PFSK-1 (cell line): ENCODE data around the gene MLPH.

Experiments used
- FOXP2 ChIP-seq: optimal IDR thresholded peaks from 2 replicates; pipeline ENCODE3; 2011; ENCODE audit warnings: borderline replicate concordance, control low read depth, inconsistent platforms; ENCODE audit not compliant: insufficient read depth; ENCODE audit errors: extremely low read length, extremely low read depth
- POLR2AphosphoS5 ChIP-seq: IDR thresholded peaks from 2 replicates; pipeline ENCODE4 v1.6.1; 2012; ENCODE audit warnings: low read depth, mild to moderate bottlenecking, control low read depth, low read length, moderate library complexity
- SIN3A ChIP-seq: IDR thresholded peaks from 2 replicates; pipeline ENCODE4 v1.6.1; 2012; ENCODE audit warnings: mild to moderate bottlenecking, low read length, moderate library complexity, borderline replicate concordance; ENCODE audit not compliant: insufficient read depth
- TAF1 ChIP-seq: IDR thresholded peaks from 2 replicates; pipeline ENCODE4 v1.6.1; 2012; ENCODE audit warnings: low read length, control low read depth, borderline replicate concordance; ENCODE audit not compliant: insufficient read depth
- TF ChIP-seq, protein P1 (sequence below), 2 experiments: IDR thresholded peaks; 2 replicates each; pipeline versions ENCODE4 v1.6.1 to v1.8.0; 2011 to 2012; ENCODE audit warnings: low read depth in 2 of 2, low read length in 2 of 2, control low read depth in 1 of 2, inconsistent platforms in 1 of 2, mild to moderate bottlenecking in 1 of 2, moderate library complexity in 1 of 2; ENCODE audit not compliant: insufficient read depth in 1 of 2

The MLPH gene

DNA sequence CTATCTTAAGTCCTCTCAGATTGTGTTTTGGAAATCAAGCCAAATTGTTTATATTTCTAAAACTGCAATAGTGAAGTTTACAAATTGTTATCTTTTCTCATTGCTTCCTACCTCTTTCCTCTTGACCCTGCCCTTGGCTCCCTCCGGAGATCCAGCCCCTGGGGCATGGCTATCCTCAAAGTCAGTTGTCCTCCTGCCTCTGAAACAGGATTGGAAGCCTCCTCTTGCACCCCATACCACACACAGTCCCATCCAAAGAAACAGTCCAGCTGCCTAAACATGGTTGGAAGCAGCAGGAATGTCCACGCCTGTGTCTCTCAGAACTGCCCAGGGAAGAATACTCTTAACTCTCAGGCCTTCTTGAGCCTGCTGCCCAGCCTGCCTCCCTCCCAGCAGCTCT lies 43.0 kb upstream of the MLPH start:
- TF ChIP-seq SIN3A (no peak), FOXP2 (no peak), TAF1 (no peak), POLR2AphosphoS5 (no peak)
- TF ChIP-seq, protein P1, sequence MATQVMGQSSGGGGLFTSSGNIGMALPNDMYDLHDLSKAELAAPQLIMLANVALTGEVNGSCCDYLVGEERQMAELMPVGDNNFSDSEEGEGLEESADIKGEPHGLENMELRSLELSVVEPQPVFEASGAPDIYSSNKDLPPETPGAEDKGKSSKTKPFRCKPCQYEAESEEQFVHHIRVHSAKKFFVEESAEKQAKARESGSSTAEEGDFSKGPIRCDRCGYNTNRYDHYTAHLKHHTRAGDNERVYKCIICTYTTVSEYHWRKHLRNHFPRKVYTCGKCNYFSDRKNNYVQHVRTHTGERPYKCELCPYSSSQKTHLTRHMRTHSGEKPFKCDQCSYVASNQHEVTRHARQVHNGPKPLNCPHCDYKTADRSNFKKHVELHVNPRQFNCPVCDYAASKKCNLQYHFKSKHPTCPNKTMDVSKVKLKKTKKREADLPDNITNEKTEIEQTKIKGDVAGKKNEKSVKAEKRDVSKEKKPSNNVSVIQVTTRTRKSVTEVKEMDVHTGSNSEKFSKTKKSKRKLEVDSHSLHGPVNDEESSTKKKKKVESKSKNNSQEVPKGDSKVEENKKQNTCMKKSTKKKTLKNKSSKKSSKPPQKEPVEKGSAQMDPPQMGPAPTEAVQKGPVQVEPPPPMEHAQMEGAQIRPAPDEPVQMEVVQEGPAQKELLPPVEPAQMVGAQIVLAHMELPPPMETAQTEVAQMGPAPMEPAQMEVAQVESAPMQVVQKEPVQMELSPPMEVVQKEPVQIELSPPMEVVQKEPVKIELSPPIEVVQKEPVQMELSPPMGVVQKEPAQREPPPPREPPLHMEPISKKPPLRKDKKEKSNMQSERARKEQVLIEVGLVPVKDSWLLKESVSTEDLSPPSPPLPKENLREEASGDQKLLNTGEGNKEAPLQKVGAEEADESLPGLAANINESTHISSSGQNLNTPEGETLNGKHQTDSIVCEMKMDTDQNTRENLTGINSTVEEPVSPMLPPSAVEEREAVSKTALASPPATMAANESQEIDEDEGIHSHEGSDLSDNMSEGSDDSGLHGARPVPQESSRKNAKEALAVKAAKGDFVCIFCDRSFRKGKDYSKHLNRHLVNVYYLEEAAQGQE (IDR thresholded peaks at IDR 0.05; ENCODE audit: insufficient read depth in 1 of 2, low read depth in 2 of 2, low read length in 2 of 2), result no peak

DNA sequence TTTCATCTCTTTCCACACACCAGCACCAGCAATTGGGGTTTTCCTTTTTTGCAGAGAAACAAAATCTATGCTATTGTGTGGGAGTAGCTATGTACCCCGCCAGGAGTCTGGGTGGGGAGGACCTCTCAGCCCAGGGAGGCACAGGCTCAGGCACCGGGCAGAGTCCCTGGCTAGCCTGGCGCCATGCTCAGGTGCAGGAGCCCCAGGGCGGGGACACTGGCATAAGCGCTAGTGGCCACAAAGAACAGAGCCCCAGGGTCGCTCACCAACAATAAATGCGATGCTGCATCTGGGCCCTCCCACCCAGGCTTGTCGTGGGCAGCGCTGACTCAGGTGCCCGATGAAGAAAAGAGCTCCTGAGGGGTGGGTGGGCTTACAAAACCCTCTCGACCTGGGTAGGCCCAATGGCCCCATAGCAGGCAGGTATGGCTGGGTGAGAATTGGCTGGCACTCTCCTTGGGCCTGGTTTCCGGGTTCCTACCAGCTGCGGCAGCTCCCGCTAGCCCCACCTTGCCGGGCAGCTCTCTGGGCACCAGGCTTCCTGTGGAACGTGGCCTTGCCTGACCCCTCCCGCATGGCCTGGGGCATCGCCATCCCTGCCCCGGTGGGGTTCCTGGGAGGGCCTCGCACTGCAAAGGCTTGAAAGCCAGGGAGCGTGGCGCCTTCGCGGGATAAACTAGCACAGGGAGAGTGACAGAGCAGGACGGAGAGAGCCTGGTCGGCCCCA lies 41.3 kb upstream of the MLPH start:
- no peak for TF ChIP-seq SIN3A
- TF ChIP-seq FOXP2, result no peak
- TF ChIP-seq TAF1, result no peak
- TF ChIP-seq POLR2AphosphoS5, result no peak
- TF ChIP-seq, protein P1 (IDR thresholded peaks at IDR 0.05; ENCODE audit: insufficient read depth in 1 of 2, low read depth in 2 of 2, low read length in 2 of 2), result no peak

DNA sequence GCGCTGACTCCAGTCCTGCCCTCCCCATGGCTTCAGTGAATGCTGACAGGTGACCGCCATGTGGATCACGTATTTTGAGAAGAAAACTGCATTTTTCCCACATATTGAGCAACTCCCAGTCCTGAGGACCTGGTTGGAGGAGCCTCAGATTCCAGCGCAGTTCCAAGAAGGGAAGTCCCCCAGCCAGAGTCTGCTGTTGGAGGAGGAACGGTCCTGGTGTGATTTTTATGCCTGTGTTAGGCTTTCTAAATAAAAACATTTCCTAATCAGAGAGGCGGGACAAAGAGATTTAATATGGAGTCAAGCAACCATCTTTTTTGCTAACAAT lies 40.7 kb upstream of the MLPH start:
- no peak for TF ChIP-seq TAF1
- TF ChIP-seq POLR2AphosphoS5, result no peak
- TF ChIP-seq, protein P1 (IDR thresholded peaks at IDR 0.05; ENCODE audit: insufficient read depth in 1 of 2, low read depth in 2 of 2, low read length in 2 of 2), result no peak
- TF ChIP-seq FOXP2, result no peak
- TF ChIP-seq SIN3A, result no peak

DNA sequence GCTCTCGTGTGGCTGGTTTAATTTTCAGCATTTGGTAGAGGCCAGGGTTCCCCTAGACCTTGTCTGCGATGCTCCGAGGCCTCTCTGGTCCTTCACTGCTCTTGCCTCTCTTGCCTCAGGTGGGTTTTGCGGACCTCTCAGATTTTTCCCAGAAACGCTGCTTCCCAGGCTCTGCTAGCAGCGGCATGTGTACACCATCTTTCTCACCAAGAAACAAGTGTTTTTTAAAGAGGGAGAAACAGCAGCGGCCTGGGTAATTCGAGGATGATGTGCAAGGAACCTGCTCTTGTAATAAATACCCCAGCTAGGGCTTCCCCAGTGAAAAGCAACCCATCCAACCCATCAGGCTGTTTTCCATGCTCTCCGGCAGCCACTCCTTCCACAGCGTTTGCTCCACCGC lies 39.6 kb upstream of the MLPH start:
- TF ChIP-seq POLR2AphosphoS5 (no peak), FOXP2 (no peak), TAF1 (no peak), SIN3A (no peak)
- TF ChIP-seq, protein P1 (IDR thresholded peaks at IDR 0.05; ENCODE audit: insufficient read depth in 1 of 2, low read depth in 2 of 2, low read length in 2 of 2), result no peak
